ENCODE results near the gene GSTK1. TPM values are rescaled to one million over a fixed set of nuclear protein-coding genes. Genes with fewer than 3 reads are reported as not detected.

The GSTK1 gene
- total and polyA plus RNA-seq, 9 of the 15 experiments (the other 6 are each of a cell fraction or from before 2014, with no cell fraction given), result 155 to 441 (median 233) TPM

DNA sequence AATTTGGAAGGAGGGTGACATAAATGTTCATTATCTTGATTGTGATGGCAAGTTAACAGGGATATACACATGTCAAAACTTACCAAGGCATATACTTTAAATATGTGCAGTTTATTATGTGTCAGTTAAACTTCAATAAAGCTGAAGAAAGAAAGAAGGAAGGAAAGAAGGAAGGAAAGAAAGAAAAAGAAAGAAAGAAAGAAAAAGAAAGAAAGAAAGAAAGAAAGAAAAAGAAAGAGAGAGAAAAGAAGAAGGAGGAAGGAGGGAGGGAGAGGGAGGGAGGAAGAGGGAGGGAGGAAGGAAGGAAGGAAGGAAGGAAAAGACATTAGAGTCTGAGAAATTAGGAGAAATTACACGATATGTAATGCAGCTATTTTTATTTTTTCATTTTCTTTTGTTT is 15.9 kb upstream of the GSTK1 start:
- H3K4me1 ChIP-seq (replicated peaks in 1 of 2; ENCODE audit: control insufficient read depth in 2 of 2, insufficient read depth in 2 of 2, low read length in 2 of 2), result no peaks in the 10 kb centered on the region; a peak in 1 of 5 replicates
- intact Hi-C loops (cut with micrococcal nuclease) (no loop called here), in situ Hi-C loops (cut with MboI) (loop anchor here (10.0 kb wide), 1 partner anchor 57 kb away; no protein-coding TSS in a partner anchor)
- no TSS peak for BruUV-seq (replicated peaks)
- TF ChIP-seq ZSCAN29 (IDR thresholded peaks at IDR 0.05) (no peak), PHF8 (IDR thresholded peaks at IDR 0.05; ENCODE audit: borderline replicate concordance, low read length) (0 out of 2 replicates have a peak, but pooled peaks have one; percentile 2)
- TF ChIP-seq, protein P1, sequence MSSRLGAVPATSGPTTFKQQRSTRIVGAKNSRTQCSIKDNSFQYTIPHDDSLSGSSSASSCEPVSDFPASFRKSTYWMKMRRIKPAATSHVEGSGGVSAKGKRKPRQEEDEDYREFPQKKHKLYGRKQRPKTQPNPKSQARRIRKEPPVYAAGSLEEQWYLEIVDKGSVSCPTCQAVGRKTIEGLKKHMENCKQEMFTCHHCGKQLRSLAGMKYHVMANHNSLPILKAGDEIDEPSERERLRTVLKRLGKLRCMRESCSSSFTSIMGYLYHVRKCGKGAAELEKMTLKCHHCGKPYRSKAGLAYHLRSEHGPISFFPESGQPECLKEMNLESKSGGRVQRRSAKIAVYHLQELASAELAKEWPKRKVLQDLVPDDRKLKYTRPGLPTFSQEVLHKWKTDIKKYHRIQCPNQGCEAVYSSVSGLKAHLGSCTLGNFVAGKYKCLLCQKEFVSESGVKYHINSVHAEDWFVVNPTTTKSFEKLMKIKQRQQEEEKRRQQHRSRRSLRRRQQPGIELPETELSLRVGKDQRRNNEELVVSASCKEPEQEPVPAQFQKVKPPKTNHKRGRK (tag; IDR thresholded peaks at IDR 0.05), result peak; percentile 85
- ChIA-PET POLR2A (interaction anchor here (0.6 kb wide), 1 partner anchor 13 kb away, joined by 3 read pairs; no protein-coding TSS in a partner anchor), CTCF (ENCODE audit: low intra/inter-chr PET ratio) (no interaction called here)
- H3K27me3 ChIP-seq (ENCODE audit: control insufficient read depth in 2 of 2, insufficient read depth in 2 of 2, low read length in 2 of 2), result no peaks in the 10 kb centered on the region; a peak in 1 of 5 replicates
- 0% methylated on average over 1 of the region's 1 CpG for WGBS (ENCODE audit: insufficient coverage, low coverage, missing lambda C conversion rate)
- no peak for ATAC-seq
- peaks cover 10% of the 10 kb centered on the region; the same call in 1 of the 2 replicates for H3K9me3 ChIP-seq (replicated peaks; ENCODE audit: control insufficient read depth, insufficient read depth, low read depth, low read length)
- H3K79me2 ChIP-seq (ENCODE audit: control insufficient read depth, insufficient read depth, low read length), result no peaks in the 10 kb centered on the region
- no peak overlapping the region for H3K4me3 ChIP-seq
- no peaks in the 10 kb centered on the region for H3K36me3 ChIP-seq (ENCODE audit: control insufficient read depth, insufficient read depth, low read length)
- H3K4me2 ChIP-seq (ENCODE audit: insufficient read depth, low read length), result no peak overlapping the region
- H2AFZ ChIP-seq (ENCODE audit: low read depth, low read length), result no peak overlapping the region
- no peaks in the 10 kb centered on the region for H3K9me1 ChIP-seq (ENCODE audit: control insufficient read depth, insufficient read depth, low read length)
- FAIRE-seq, result no peak
- H3K27ac ChIP-seq (ENCODE audit: extremely low read depth, low read depth, low read length), result no peak overlapping the region
- H4K20me1 ChIP-seq (replicated peaks; ENCODE audit: control insufficient read depth, insufficient read depth, low read length), result no peaks in the 10 kb centered on the region
- H3K9ac ChIP-seq (ENCODE audit: insufficient read depth in 1 of 2, low read depth in 2 of 2, low read length in 2 of 2), result no peak overlapping the region
- no peak for DNase-seq (ENCODE audit: extremely low read depth in 1 of 4, low spot score in 3 of 4)

Data from K562 (cell line).